Measurements from ENCODE around the gene BNIP3. TPM values are rescaled to one million over a fixed set of nuclear protein-coding genes. Genes with fewer than 3 reads are reported as not detected.

BNIP3 gene
- total and polyA plus RNA-seq, 2 of the 8 experiments (the other 6 are each of a cell fraction or from before 2014, with no cell fraction given) = 25.8 to 58.9 TPM

GRCh38 chr10:131920151-131920550 is 61.6 kb downstream of the BNIP3 start:
- Histone ChIP-seq H3K27ac (ENCODE audit: low read depth, low read length) (no peak overlapping the region), H3K9ac (replicated peaks in 1 of 4; ENCODE audit: extremely low read depth in 1 of 4, low read depth in 3 of 4, low read length in 3 of 4) (no peak overlapping the region), H2BK20ac (ENCODE audit: low read length) (no peak overlapping the region), H4K8ac (ENCODE audit: extremely low read depth, insufficient read depth, low read length) (no peak overlapping the region), H2BK5ac (ENCODE audit: low read depth, low read length) (no peak overlapping the region), H3K79me1 (ENCODE audit: low read depth, low read length) (peaks cover 17% of the 10 kb centered on the region), H3K36me3 (ENCODE audit: control insufficient read depth in 2 of 4, insufficient read depth in 4 of 4, low read length in 3 of 4) (no peaks in the 10 kb centered on the region; a peak in 1 of 8 replicates), H2AK5ac (ENCODE audit: low read depth, low read length) (no peak overlapping the region; the same call in 1 of the 2 replicates), H3K23ac (ENCODE audit: insufficient read length) (no peak overlapping the region), H4K20me1 (replicated peaks in 1 of 2; ENCODE audit: control insufficient read depth in 1 of 2, insufficient read depth in 2 of 2, low read length in 2 of 2) (peaks cover 10 to 15% of the 10 kb centered on the region in 2 experiments), H3K56ac (replicated peaks; ENCODE audit: insufficient read length, low read depth, low read length) (no peak overlapping the region), H3K9me3 (ENCODE audit: insufficient read depth in 2 of 2, low read depth in 1 of 2, low read length in 1 of 2) (no peaks in the 10 kb centered on the region), H3K4ac (replicated peaks; ENCODE audit: insufficient read length, low read depth, low read length) (no peak overlapping the region), H4K5ac (ENCODE audit: insufficient read length, low read depth, low read length) (no peak overlapping the region), H2BK15ac (ENCODE audit: low read length) (no peak overlapping the region), H3K14ac (ENCODE audit: insufficient read length) (no peak overlapping the region), H3K27me3 (replicated peaks in 1 of 4; ENCODE audit: control insufficient read depth in 3 of 4, extremely low read depth in 1 of 4, insufficient read depth in 3 of 4, low read length in 3 of 4) (no peaks in the 10 kb centered on the region), H3K79me2 (ENCODE audit: control insufficient read depth in 1 of 2, insufficient read depth in 2 of 2, low read length in 2 of 2) (peaks cover 7 to 76% of the 10 kb centered on the region in 2 experiments), H2BK120ac (replicated peaks; ENCODE audit: low read depth, low read length) (no peak overlapping the region), H2AFZ (ENCODE audit: low read length) (no peak overlapping the region), H3K23me2 (ENCODE audit: low read depth, low read length) (no peaks in the 10 kb centered on the region), H3K4me2 (ENCODE audit: insufficient read depth in 1 of 2, low read depth in 2 of 2, low read length in 2 of 2) (no peak overlapping the region), H3K4me1 (replicated peaks in 1 of 4; ENCODE audit: control insufficient read depth in 3 of 4, insufficient read depth in 4 of 4, low read length in 3 of 4) (peaks cover 0 to 8% (median 5%) of the 10 kb centered on the region in 4 experiments; a peak in 6 of 7 replicates), H2BK12ac (ENCODE audit: low read depth, low read length) (no peak overlapping the region), H3K18ac (ENCODE audit: extremely low read depth, low read length) (no peak overlapping the region), H3K4me3 (ENCODE audit: extremely low read depth in 1 of 4, insufficient read depth in 2 of 4, low read depth in 3 of 4, low read length in 4 of 4) (no peak overlapping the region), H4K91ac (replicated peaks; ENCODE audit: insufficient read length, low read length) (no peak overlapping the region)
- CTCF ChIA-PET (ENCODE audit: partially characterized antibody) = no interaction called here
- FAIRE-seq (no peak), DNase-seq (ENCODE audit: low read depth in 1 of 2, low spot score in 2 of 2) (no peak)
- POLR2A ChIA-PET (ENCODE audit: partially characterized antibody) = no interaction called here
- WGBS, 2 experiments (ENCODE audit: extremely low coverage in 1 of 2, insufficient coverage in 1 of 2, insufficient read length in 1 of 2, insufficient replicate concordance in 2 of 2, low coverage in 1 of 2, low lambda C conversion rate in 2 of 2, missing lambda C conversion rate in 1 of 2) = 91% methylated on average over 10 of the region's 11 CpGs; no CpG with 5 or more reads in 1 of the 2 experiments
- TF ChIP-seq KDM5A (IDR thresholded peaks at IDR 0.05; ENCODE audit: low read length) = no peak
- TF ChIP-seq BCL11A (IDR thresholded peaks at IDR 0.05; ENCODE audit: low read depth in 2 of 2, low read length in 2 of 2) = no peak
- no peak for TF ChIP-seq SIX5 (IDR thresholded peaks at IDR 0.05; ENCODE audit: low read depth, low read length)
- TF ChIP-seq EP300 (IDR thresholded peaks at IDR 0.05; ENCODE audit: borderline replicate concordance in 1 of 2, low read depth in 2 of 2, low read length in 2 of 2) = no peak
- TF ChIP-seq ATF2 (IDR thresholded peaks at IDR 0.05; ENCODE audit: low read length) = no peak
- TF ChIP-seq E2F6 (IDR thresholded peaks at IDR 0.05) = no peak
- TF ChIP-seq POLR2A (IDR thresholded peaks at IDR 0.05; ENCODE audit: control extremely low read depth in 1 of 2, low read depth in 2 of 2, low read length in 2 of 2) = no peak
- TF ChIP-seq CHD2 (IDR thresholded peaks at IDR 0.05; ENCODE audit: low read length) = no peak
- TF ChIP-seq RFX5 (IDR thresholded peaks at IDR 0.05; ENCODE audit: borderline replicate concordance, low read depth, low read length) = no peak
- TF ChIP-seq HDAC2 (IDR thresholded peaks at IDR 0.05; ENCODE audit: borderline replicate concordance in 1 of 2, low read depth in 2 of 2, low read length in 2 of 2) = no peak
- TF ChIP-seq GTF2F1 (IDR thresholded peaks at IDR 0.05; ENCODE audit: borderline replicate concordance, low read depth, low read length) = no peak
- TF ChIP-seq POU5F1 (IDR thresholded peaks at IDR 0.05; ENCODE audit: low read depth, low read length) = no peak
